Omental fat pad (tissue), 4 donors: ENCODE data around the gene TECTA. TPM values are rescaled to one million over a fixed set of nuclear protein-coding genes. Genes with fewer than 3 reads are reported as not detected.

Experiments
- ATAC-seq: fragments of 150-250 bp; one replicate; pipeline ENCODE4 v1.9.1; 2016; ENCODE audit warnings: mild to moderate bottlenecking, moderate library complexity; ENCODE audit not compliant: low FRiP score
- DNase-seq: peaks from one replicate; pipeline ENCODE4 v3.0.0-alpha.2; 2019; ENCODE audit warnings: low spot score
- CTCF ChIP-seq, 3 donors: fragments of 450-650 bp; IDR thresholded peaks; one replicate each; pipeline ENCODE4 v1.5.1; 2016 to 2017; ENCODE audit warnings: antibody characterized with exemption in 3 of 3, mild to moderate bottlenecking in 3 of 3, moderate library complexity in 2 of 3
- total RNA-seq, 4 donors: library from RNA; depleted of rRNA; stranded (reverse); fragments of >200 nt; gene quantifications; one replicate each; pipeline ENCODE4 v1.1.0, GENCODE V29; 2016

Gene TECTA
- total RNA-seq, 4 donors from 2014 or later: 0.48 to 1.5 (median 1.0) TPM

- ATAC-seq (no peak), DNase-seq (no peak)
- TF ChIP-seq CTCF (IDR thresholded peaks at IDR 0.05): no peak
Measured at GRCh38 chr11:121059605-121060004, 41.4 kb upstream of the TECTA start.

GRCh38 chr11:121063728-121064127 lies 37.3 kb upstream of the TECTA start:
- ATAC-seq (no peak), DNase-seq (no peak)
- no peak for TF ChIP-seq CTCF (IDR thresholded peaks at IDR 0.05)

- DNase-seq: no peak
- no peak for ATAC-seq
- no peak for TF ChIP-seq CTCF (IDR thresholded peaks at IDR 0.05)
Measured at GRCh38 chr11:121066623-121067022, 34.4 kb upstream of the TECTA start.

GRCh38 chr11:121067026-121067425 lies 34.0 kb upstream of the TECTA start:
- no peak for DNase-seq
- no peak for TF ChIP-seq CTCF (IDR thresholded peaks at IDR 0.05)
- ATAC-seq: no peak

GRCh38 chr11:121067453-121067852 lies 33.6 kb upstream of the TECTA start:
- no peak for ATAC-seq
- no peak for DNase-seq
- no peak for TF ChIP-seq CTCF (IDR thresholded peaks at IDR 0.05)

- no peak for ATAC-seq
Measured at GRCh38 chr11:121067962-121068647, 32.9 kb upstream of the TECTA start.

More at GRCh38 chr11:121067962-121068647, 32.9 kb upstream of the TECTA start:
- TF ChIP-seq CTCF (IDR thresholded peaks at IDR 0.05): no peak
- DNase-seq: no peak
